HepG2 (cell line): ENCODE measurements around the gene PAIP2. TPM values are rescaled to one million over a fixed set of nuclear protein-coding genes. Genes with fewer than 3 reads are reported as not detected.
A peak's percentile ranks its signal among the peaks of the same experiment; 100 is the strongest.

Experiments
- ARID5B ChIP-seq: IDR thresholded peaks from 2 replicates; pipeline ENCODE4 v1.4.0; 2020; ENCODE audit warnings: mild to moderate bottlenecking, missing genetic modification reagents
- GATAD2A ChIP-seq: IDR thresholded peaks from 2 replicates; pipeline ENCODE4 v1.6.1; 2016
- GPBP1L1 ChIP-seq: sonication (generic); formaldehyde crosslinking; IDR thresholded peaks from 2 replicates; pipeline ENCODE4 v1.5.0; 2020; ENCODE audit warnings: mild to moderate bottlenecking, missing genetic modification reagents
- GPN1 ChIP-seq: sonication (generic); formaldehyde crosslinking; IDR thresholded peaks from 2 replicates; pipeline ENCODE4 v1.5.1; 2020; ENCODE audit warnings: missing genetic modification reagents, borderline replicate concordance
- HDAC1 ChIP-seq: sonication (generic); formaldehyde crosslinking; IDR thresholded peaks from 2 replicates; pipeline ENCODE4 v1.5.1; 2020; ENCODE audit warnings: mild to moderate bottlenecking, missing genetic modification reagents
- IRF2 ChIP-seq: IDR thresholded peaks from 2 replicates; pipeline ENCODE4 v1.6.1; 2018; ENCODE audit warnings: missing genetic modification reagents, missing compliant biosample characterization
- PHF20 ChIP-seq: sonication (generic); formaldehyde crosslinking; IDR thresholded peaks from 2 replicates; pipeline ENCODE4 v1.5.0; 2020; ENCODE audit warnings: mild to moderate bottlenecking, missing genetic modification reagents
- RFX1 ChIP-seq: fragments of 450-650 bp; IDR thresholded peaks from 2 replicates; pipeline ENCODE4 v1.6.1; 2017
- RFX5 ChIP-seq: IDR thresholded peaks from 2 replicates; pipeline ENCODE4 v1.6.1; 2011; ENCODE audit warnings: low read depth, low read length, improper control_type of control experiment
- SMAD1 ChIP-seq: sonication (generic); formaldehyde crosslinking; IDR thresholded peaks from 2 replicates; pipeline ENCODE4 v1.4.0; 2020; ENCODE audit warnings: missing genetic modification reagents, low read depth, mild to moderate bottlenecking, borderline replicate concordance
- SMC3 ChIP-seq: IDR thresholded peaks from 2 replicates; pipeline ENCODE4 v1.6.1; 2011; ENCODE audit warnings: low read length, improper control_type of control experiment
- SOX6 ChIP-seq, 2 experiments: fragments of 450-650 bp in 1 of 2; sonication (generic) in 1 of 2; formaldehyde crosslinking in 1 of 2; IDR thresholded peaks; 2 replicates each; pipeline versions ENCODE4 v1.4.0 to v1.6.1; 2017 to 2020; ENCODE audit warnings: antibody characterized with exemption in 1 of 2, mild to moderate bottlenecking in 1 of 2, missing genetic modification reagents in 1 of 2
- ZBTB46 ChIP-seq: sonication (generic); formaldehyde crosslinking; IDR thresholded peaks from 2 replicates; pipeline ENCODE4 v1.4.0; 2020; ENCODE audit warnings: mild to moderate bottlenecking, missing genetic modification reagents, borderline replicate concordance
- ZFY ChIP-seq: sonication (generic); formaldehyde crosslinking; IDR thresholded peaks from 2 replicates; pipeline ENCODE4 v1.4.0; 2020; ENCODE audit warnings: missing genetic modification reagents
- ZNF101 ChIP-seq: sonication (generic); formaldehyde crosslinking; IDR thresholded peaks from 2 replicates; pipeline ENCODE4 v1.4.0; 2020; ENCODE audit warnings: mild to moderate bottlenecking, low read depth, missing genetic modification reagents, borderline replicate concordance
- ZNF207 ChIP-seq: fragments of 450-650 bp; IDR thresholded peaks from 2 replicates; pipeline ENCODE4 v1.6.1; 2016; ENCODE audit warnings: antibody characterized with exemption, borderline replicate concordance
- ZNF496 ChIP-seq: sonication (generic); formaldehyde crosslinking; IDR thresholded peaks from 2 replicates; pipeline ENCODE4 v1.8.1; 2023; ENCODE audit warnings: mild to moderate bottlenecking, moderate library complexity, missing genetic modification reagents; ENCODE audit not compliant: insufficient replicate concordance
- ZNF543 ChIP-seq: sonication (generic); formaldehyde crosslinking; IDR thresholded peaks from 2 replicates; pipeline ENCODE4 v1.4.0; 2020; ENCODE audit warnings: mild to moderate bottlenecking, missing genetic modification reagents
- ZNF567 ChIP-seq: sonication (generic); formaldehyde crosslinking; IDR thresholded peaks from 2 replicates; pipeline ENCODE4 v1.8.1; 2023; ENCODE audit warnings: mild to moderate bottlenecking, missing genetic modification reagents, borderline replicate concordance
- ZNF639 ChIP-seq: conservative IDR thresholded peaks from 2 replicates; pipeline ENCODE4 v1.6.1; 2018; ENCODE audit warnings: missing genetic modification reagents
- ZNF75D ChIP-seq: sonication (generic); formaldehyde crosslinking; IDR thresholded peaks from 2 replicates; pipeline ENCODE4 v1.8.1; 2023; ENCODE audit warnings: missing genetic modification reagents, mild to moderate bottlenecking, borderline replicate concordance
- polyA plus RNA-seq, 8 experiments: library from polyadenylated mRNA; depleted of rRNA in 3 of 8; stranded (reverse) in 7 of 8; unstranded in 1 of 8; fragments of >200 nt; fragmentation: Illumina TruSeq in 4 of 8; extraction: Trizol in 4 of 8; gene quantifications; 2 replicates each; pipeline versions ENCODE4 v1.2.1 to v1.2.3, GENCODE V29; 2011 to 2016; ENCODE audit warnings: low read depth in 4 of 8, missing spikeins in 1 of 8, mixed read lengths in 1 of 8; ENCODE audit not compliant: insufficient read depth in 1 of 8
- total RNA-seq, 5 experiments: library from RNA; depleted of rRNA; stranded (reverse); fragments of >200 nt; fragmentation: Illumina TruSeq; extraction: Trizol; gene quantifications; 2 replicates each; pipeline ENCODE4 v1.2.3, GENCODE V29; 2016; ENCODE audit warnings: low read depth in 1 of 5

PAIP2 gene
- total and polyA plus RNA-seq, 2 of the 13 experiments (the other 11 are each of a cell fraction or from before 2014, with no cell fraction given), result 61.5 to 76.3 TPM

- TF ChIP-seq ZNF101, result no peak
- no peak for TF ChIP-seq SMAD1 (CRISPR knock-in tag)
- no peak for TF ChIP-seq ZNF496 (CRISPR knock-in tag)
- no peak for TF ChIP-seq SOX6 (IDR thresholded peaks at IDR 0.05)
- TF ChIP-seq SOX6 (CRISPR knock-in tag; IDR thresholded peaks at IDR 0.05), result no peak; the same call in 1 of the 2 replicates
- TF ChIP-seq IRF2 (CRISPR knock-in tag), result peak; percentile 98
- peak; percentile 58 for TF ChIP-seq ARID5B (CRISPR knock-in tag)
- no peak for TF ChIP-seq ZNF75D (CRISPR knock-in tag)
- TF ChIP-seq RFX1, result no peak
- no peak for TF ChIP-seq GPBP1L1 (CRISPR knock-in tag)
- TF ChIP-seq ZNF639, result no peak
- no peak for TF ChIP-seq ZNF567 (CRISPR knock-in tag)
- no peak for TF ChIP-seq PHF20 (CRISPR knock-in tag)
- no peak for TF ChIP-seq ZBTB46
- TF ChIP-seq ZNF543 (CRISPR knock-in tag), result no peak
- TF ChIP-seq SMC3, result peak; percentile 74
- TF ChIP-seq ZFY (CRISPR knock-in tag), result 0 out of 2 replicates have a peak, but pooled peaks have one; percentile 6
- no peak for TF ChIP-seq RFX5
- no peak for TF ChIP-seq HDAC1
- TF ChIP-seq GATAD2A (CRISPR knock-in tag), result peak; percentile 46; the same call in 1 of the 2 replicates
- TF ChIP-seq GPN1 (CRISPR knock-in tag), result no peak
- no peak for TF ChIP-seq ZNF207
Observed at GRCh38 chr5:139385061-139386049, 43.7 kb downstream of the PAIP2 start (continued).
